HEK293T (cell line): ENCODE data around the gene MKNK1.

Source experiments
- ARNT ChIP-seq: fragments of 450-650 bp; IDR thresholded peaks from 2 replicates; pipeline ENCODE4 v1.6.1; 2017; ENCODE audit warnings: mild to moderate bottlenecking
- BHLHE40 ChIP-seq: fragments of 450-650 bp; IDR thresholded peaks from 2 replicates; pipeline ENCODE4 v1.6.1; 2016; ENCODE audit warnings: mild to moderate bottlenecking, moderate library complexity, borderline replicate concordance
- ELF4 ChIP-seq: fragments of 450-650 bp; IDR thresholded peaks from 2 replicates; pipeline ENCODE4 v1.6.1; 2017; ENCODE audit warnings: antibody characterized with exemption
- FOXA1 ChIP-seq: fragments of 450-650 bp; IDR thresholded peaks from 2 replicates; pipeline ENCODE4 v1.6.1; 2016; ENCODE audit warnings: mild to moderate bottlenecking
- FOXK2 ChIP-seq: fragments of 450-650 bp; IDR thresholded peaks from 2 replicates; pipeline ENCODE4 v1.6.1; 2016; ENCODE audit warnings: mild to moderate bottlenecking
- FOXM1 ChIP-seq: fragments of 450-650 bp; IDR thresholded peaks from 2 replicates; pipeline ENCODE4 v1.6.1; 2017; ENCODE audit warnings: mild to moderate bottlenecking, borderline replicate concordance
- HDGF ChIP-seq: fragments of 450-650 bp; IDR thresholded peaks from 2 replicates; pipeline ENCODE4 v1.6.1; 2017; ENCODE audit warnings: antibody characterized with exemption, borderline replicate concordance
- LEF1 ChIP-seq: fragments of 450-650 bp; IDR thresholded peaks from 2 replicates; pipeline ENCODE4 v1.6.1; 2017; ENCODE audit warnings: mild to moderate bottlenecking, borderline replicate concordance
- NFRKB ChIP-seq: fragments of 450-650 bp; IDR thresholded peaks from 2 replicates; pipeline ENCODE4 v1.6.1; 2016; ENCODE audit warnings: mild to moderate bottlenecking, moderate library complexity
- PKNOX1 ChIP-seq: fragments of 450-650 bp; IDR thresholded peaks from 2 replicates; pipeline ENCODE4 v1.6.1; 2016
- SP1 ChIP-seq: fragments of 450-650 bp; IDR thresholded peaks from 2 replicates; pipeline ENCODE4 v1.6.1; 2017
- SUZ12 ChIP-seq: fragments of 450-650 bp; IDR thresholded peaks from 2 replicates; pipeline ENCODE4 v1.6.1; 2016; ENCODE audit warnings: mild to moderate bottlenecking
- TARDBP ChIP-seq: fragments of 450-650 bp; IDR thresholded peaks from 2 replicates; pipeline ENCODE4 v1.6.1; 2016
- ZNF384 ChIP-seq: fragments of 450-650 bp; IDR thresholded peaks from 2 replicates; pipeline ENCODE4 v1.6.1; 2016

- no peak for TF ChIP-seq SP1
- TF ChIP-seq BHLHE40 = no peak
- TF ChIP-seq LEF1 = no peak
- no peak for TF ChIP-seq TARDBP
- no peak for TF ChIP-seq FOXM1
- TF ChIP-seq PKNOX1 = no peak
- no peak for TF ChIP-seq FOXA1
- TF ChIP-seq ARNT = no peak
- no peak for TF ChIP-seq NFRKB
- TF ChIP-seq ZNF384 = no peak
- no peak for TF ChIP-seq SUZ12
- peak; percentile 61; the same call in 1 of the 2 replicates for TF ChIP-seq ELF4
- TF ChIP-seq FOXK2 = no peak
- TF ChIP-seq HDGF = no peak
These were observed at the start of gene MKNK1 for GRCh38 chr1:46603858-46604549.
